GM23338 (cell line): ENCODE results near the gene THBS2. TPM values are rescaled to one million over a fixed set of nuclear protein-coding genes. Genes with fewer than 3 reads are reported as not detected.

ENCODE experiments used
- ATAC-seq: fragments of 200-7000 bp; cut with Tn5 transposase; 3 replicates; pipeline ENCODE4 v1.9.1; 2020
- DNase-seq: peaks from one replicate; pipeline ENCODE4 v3.0.0-alpha.2; 2015; ENCODE audit warnings: low spot score
- H2AFZ ChIP-seq: fragments of 200-600 bp; sonication (generic); 2 replicates; pipeline ENCODE4 v1.8.0; 2016; ENCODE audit warnings: antibody characterized with exemption, mild to moderate bottlenecking, moderate library complexity
- H3F3A ChIP-seq: fragments of 200-600 bp; sonication (generic); replicated peaks from 2 replicates; pipeline ENCODE4 v1.8.0; 2017; ENCODE audit warnings: antibody characterized with exemption, mixed run types, low read depth
- H3K27ac ChIP-seq: fragments of 200-600 bp; sonication (generic); 2 replicates; pipeline ENCODE4 v1.6.1; 2016; ENCODE audit warnings: low read depth
- H3K27me3 ChIP-seq: fragments of 200-600 bp; sonication (generic); 2 replicates; pipeline ENCODE4 v1.8.0; 2016; ENCODE audit warnings: mild to moderate bottlenecking, mixed run types, moderate library complexity; ENCODE audit not compliant: insufficient read depth
- H3K36me3 ChIP-seq: fragments of 200-600 bp; sonication (generic); 2 replicates; pipeline ENCODE4 v1.8.0; 2016; ENCODE audit warnings: mild to moderate bottlenecking; ENCODE audit not compliant: insufficient read depth
- H3K4me1 ChIP-seq: fragments of 200-600 bp; sonication (generic); 2 replicates; pipeline ENCODE4 v1.8.0; 2016; ENCODE audit warnings: mild to moderate bottlenecking, moderate library complexity; ENCODE audit not compliant: insufficient read depth
- H3K4me2 ChIP-seq: fragments of 200-600 bp; sonication (generic); 2 replicates; pipeline ENCODE4 v1.7.1; 2017; ENCODE audit warnings: mixed run types
- H3K4me3 ChIP-seq: fragments of 200-600 bp; sonication (generic); 2 replicates; pipeline ENCODE4 v1.6.1; 2016; ENCODE audit warnings: mixed run types
- H3K79me2 ChIP-seq: fragments of 200-600 bp; sonication (generic); replicated peaks from 2 replicates; pipeline ENCODE4 v1.8.0; 2017; ENCODE audit warnings: mild to moderate bottlenecking; ENCODE audit not compliant: insufficient read depth
- H3K9me2 ChIP-seq: fragments of 200-600 bp; sonication (generic); 2 replicates; pipeline ENCODE4 v1.8.0; 2017; ENCODE audit not compliant: insufficient read depth
- H4K20me1 ChIP-seq: fragments of 200-600 bp; sonication (generic); replicated peaks from 2 replicates; pipeline ENCODE4 v1.8.0; 2017; ENCODE audit warnings: mild to moderate bottlenecking; ENCODE audit not compliant: insufficient read depth
- H3K27ac Mint-ChIP-seq: 2 replicates; pipeline ENCODE4 v1.8.0; 2020; ENCODE audit warnings: inconsistent platforms, mild to moderate bottlenecking, moderate library complexity, mixed read lengths
- H3K27me3 Mint-ChIP-seq: 3 replicates; pipeline ENCODE4 v1.8.0; 2022; ENCODE audit warnings: low read depth, mild to moderate bottlenecking, moderate library complexity, mixed read lengths, inconsistent platforms; ENCODE audit not compliant: insufficient read depth, poor library complexity
- H3K36me3 Mint-ChIP-seq: 3 replicates; pipeline ENCODE4 v1.8.0; 2021; ENCODE audit warnings: low read depth, mild to moderate bottlenecking, inconsistent platforms, moderate library complexity, mixed read lengths
- H3K4me1 Mint-ChIP-seq: 3 replicates; pipeline ENCODE4 v1.8.0; 2020; ENCODE audit warnings: mild to moderate bottlenecking, inconsistent platforms, mixed read lengths
- H3K4me3 Mint-ChIP-seq: 3 replicates; pipeline ENCODE4 v1.8.0; 2021; ENCODE audit warnings: moderate library complexity, mild to moderate bottlenecking, inconsistent platforms, mixed read lengths
- H3K9me3 Mint-ChIP-seq: 3 replicates; pipeline ENCODE4 v1.8.0; 2020; ENCODE audit warnings: moderate library complexity, mild to moderate bottlenecking, inconsistent platforms, mixed read lengths
- CREB1 ChIP-seq: fragments of 250-450 bp; sonication (Bioruptor Pico); IDR thresholded peaks from 2 replicates; pipeline ENCODE4 v1.5.0; 2020; ENCODE audit warnings: low read depth, mild to moderate bottlenecking, moderate library complexity
- EZH2 ChIP-seq: fragments of 200-600 bp; sonication (generic); IDR thresholded peaks from one replicate; pipeline ENCODE4 v1.8.0; 2017; ENCODE audit warnings: antibody characterized with exemption, mild to moderate bottlenecking, low read depth; ENCODE audit not compliant: unreplicated experiment
- EZH2phosphoT487 ChIP-seq: fragments of 200-600 bp; sonication (generic); IDR thresholded peaks from one replicate; pipeline ENCODE4 v1.8.1; 2018; ENCODE audit warnings: antibody characterized with exemption; ENCODE audit not compliant: unreplicated experiment
- JUNB ChIP-seq: IDR thresholded peaks from one replicate; pipeline ENCODE4 v1.6.1; 2016; ENCODE audit warnings: antibody characterized with exemption; ENCODE audit not compliant: unreplicated experiment
- POLR2AphosphoS5 ChIP-seq: IDR thresholded peaks from 2 replicates; pipeline ENCODE4 v1.6.1; 2016; ENCODE audit warnings: antibody characterized with exemption, low read depth
- STAT1 ChIP-seq: IDR thresholded peaks from one replicate; pipeline ENCODE4 v1.6.1; 2016; ENCODE audit warnings: antibody characterized with exemption; ENCODE audit not compliant: unreplicated experiment
- ZNF114 ChIP-seq: fragments of 250-450 bp; sonication (Bioruptor Pico); IDR thresholded peaks from 2 replicates; pipeline ENCODE4 v1.5.0; 2020; ENCODE audit warnings: mild to moderate bottlenecking, moderate library complexity
- ZNF331 ChIP-seq: fragments of 250-450 bp; sonication (Bioruptor Pico); IDR thresholded peaks from 2 replicates; pipeline ENCODE4 v1.5.0; 2020; ENCODE audit warnings: low read depth, mild to moderate bottlenecking, moderate library complexity
- polyA plus RNA-seq: library from polyadenylated mRNA; unstranded; fragments of >200 nt; fragmentation: Nextera tagmentation; extraction: Ambion mirVana; gene quantifications from 2 replicates; pipeline ENCODE4 v1.2.1, GENCODE V29; 2016
- total RNA-seq: library from RNA; depleted of rRNA; stranded (reverse); fragments of >200 nt; shearing (Covaris generic); gene quantifications from 2 replicates; pipeline ENCODE4 v1.2.3, GENCODE V29; 2014
- TF ChIP-seq, protein P1 (sequence below): IDR thresholded peaks from 2 replicates; pipeline ENCODE4 v1.6.1; 2016; ENCODE audit warnings: antibody characterized with exemption
- TF ChIP-seq, protein P2 (sequence below), 2 experiments: fragments of 200-600 bp in 1 of 2; sonication (generic) in 1 of 2; conservative IDR thresholded peaks; 2 replicates each; pipeline versions ENCODE4 v1.5.1 to v1.6.1; 2016 to 2017; ENCODE audit warnings: antibody characterized with exemption in 2 of 2, low read depth in 2 of 2, mild to moderate bottlenecking in 2 of 2, moderate library complexity in 1 of 2
- TF ChIP-seq, protein P3 (sequence below): IDR thresholded peaks from one replicate; pipeline ENCODE4 v1.6.1; 2018; ENCODE audit warnings: antibody characterized with exemption; ENCODE audit not compliant: unreplicated experiment

The THBS2 gene
- total and polyA plus RNA-seq, 2 experiments from 2014 or later: 7.9 to 44.7 TPM

DNA sequence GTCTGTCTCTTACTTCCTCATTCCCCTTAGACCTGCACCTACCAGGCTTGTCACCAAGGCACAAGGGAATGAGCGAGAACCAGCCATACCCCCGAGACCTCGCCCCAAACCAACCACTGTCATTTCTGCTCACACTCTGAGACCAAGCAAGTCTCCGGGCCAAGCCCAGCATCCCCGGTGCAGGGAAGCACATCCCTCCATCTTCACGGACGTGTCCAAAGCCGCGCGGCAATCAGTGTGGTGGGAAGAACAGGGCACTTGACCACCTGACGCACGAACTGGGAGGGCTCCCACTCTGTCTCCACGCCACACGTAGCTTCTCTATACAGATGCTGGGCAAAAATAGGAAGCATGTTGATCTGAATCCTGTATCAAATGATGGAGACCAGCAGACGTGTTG, 28.4 kb upstream of the THBS2 start:
- peaks cover 2% of the 10 kb centered on the region for H3K27me3 Mint-ChIP-seq
- Histone ChIP-seq H3K27me3 (no peaks in the 10 kb centered on the region), H3K9me2 (peaks cover 4% of the 10 kb centered on the region; the same call in 1 of the 2 replicates), H3K27ac (no peak overlapping the region), H2AFZ (no peak overlapping the region), H3F3A (no peaks in the 10 kb centered on the region), H3K4me3 (no peak overlapping the region), H3K4me2 (no peak overlapping the region), H3K79me2 (no peaks in the 10 kb centered on the region), H3K36me3 (no peaks in the 10 kb centered on the region), H3K4me1 (no peaks in the 10 kb centered on the region), H4K20me1 (no peaks in the 10 kb centered on the region)
- H3K36me3 Mint-ChIP-seq: no peaks in the 10 kb centered on the region
- DNase-seq (no peak), ATAC-seq (no peak)
- H3K9me3 Mint-ChIP-seq: no peaks in the 10 kb centered on the region
- no peak overlapping the region for H3K4me3 Mint-ChIP-seq
- no peaks in the 10 kb centered on the region for H3K4me1 Mint-ChIP-seq
- TF ChIP-seq CREB1: no peak
- no peak for TF ChIP-seq STAT1
- TF ChIP-seq EZH2: no peak
- TF ChIP-seq, protein P1, sequence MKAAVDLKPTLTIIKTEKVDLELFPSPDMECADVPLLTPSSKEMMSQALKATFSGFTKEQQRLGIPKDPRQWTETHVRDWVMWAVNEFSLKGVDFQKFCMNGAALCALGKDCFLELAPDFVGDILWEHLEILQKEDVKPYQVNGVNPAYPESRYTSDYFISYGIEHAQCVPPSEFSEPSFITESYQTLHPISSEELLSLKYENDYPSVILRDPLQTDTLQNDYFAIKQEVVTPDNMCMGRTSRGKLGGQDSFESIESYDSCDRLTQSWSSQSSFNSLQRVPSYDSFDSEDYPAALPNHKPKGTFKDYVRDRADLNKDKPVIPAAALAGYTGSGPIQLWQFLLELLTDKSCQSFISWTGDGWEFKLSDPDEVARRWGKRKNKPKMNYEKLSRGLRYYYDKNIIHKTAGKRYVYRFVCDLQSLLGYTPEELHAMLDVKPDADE: no peak
- TF ChIP-seq, protein P2, sequence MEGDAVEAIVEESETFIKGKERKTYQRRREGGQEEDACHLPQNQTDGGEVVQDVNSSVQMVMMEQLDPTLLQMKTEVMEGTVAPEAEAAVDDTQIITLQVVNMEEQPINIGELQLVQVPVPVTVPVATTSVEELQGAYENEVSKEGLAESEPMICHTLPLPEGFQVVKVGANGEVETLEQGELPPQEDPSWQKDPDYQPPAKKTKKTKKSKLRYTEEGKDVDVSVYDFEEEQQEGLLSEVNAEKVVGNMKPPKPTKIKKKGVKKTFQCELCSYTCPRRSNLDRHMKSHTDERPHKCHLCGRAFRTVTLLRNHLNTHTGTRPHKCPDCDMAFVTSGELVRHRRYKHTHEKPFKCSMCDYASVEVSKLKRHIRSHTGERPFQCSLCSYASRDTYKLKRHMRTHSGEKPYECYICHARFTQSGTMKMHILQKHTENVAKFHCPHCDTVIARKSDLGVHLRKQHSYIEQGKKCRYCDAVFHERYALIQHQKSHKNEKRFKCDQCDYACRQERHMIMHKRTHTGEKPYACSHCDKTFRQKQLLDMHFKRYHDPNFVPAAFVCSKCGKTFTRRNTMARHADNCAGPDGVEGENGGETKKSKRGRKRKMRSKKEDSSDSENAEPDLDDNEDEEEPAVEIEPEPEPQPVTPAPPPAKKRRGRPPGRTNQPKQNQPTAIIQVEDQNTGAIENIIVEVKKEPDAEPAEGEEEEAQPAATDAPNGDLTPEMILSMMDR (conservative IDR thresholded peaks at IDR 0.05; ENCODE audit: low read depth in 2 of 2): no peak
- TF ChIP-seq, protein P3, sequence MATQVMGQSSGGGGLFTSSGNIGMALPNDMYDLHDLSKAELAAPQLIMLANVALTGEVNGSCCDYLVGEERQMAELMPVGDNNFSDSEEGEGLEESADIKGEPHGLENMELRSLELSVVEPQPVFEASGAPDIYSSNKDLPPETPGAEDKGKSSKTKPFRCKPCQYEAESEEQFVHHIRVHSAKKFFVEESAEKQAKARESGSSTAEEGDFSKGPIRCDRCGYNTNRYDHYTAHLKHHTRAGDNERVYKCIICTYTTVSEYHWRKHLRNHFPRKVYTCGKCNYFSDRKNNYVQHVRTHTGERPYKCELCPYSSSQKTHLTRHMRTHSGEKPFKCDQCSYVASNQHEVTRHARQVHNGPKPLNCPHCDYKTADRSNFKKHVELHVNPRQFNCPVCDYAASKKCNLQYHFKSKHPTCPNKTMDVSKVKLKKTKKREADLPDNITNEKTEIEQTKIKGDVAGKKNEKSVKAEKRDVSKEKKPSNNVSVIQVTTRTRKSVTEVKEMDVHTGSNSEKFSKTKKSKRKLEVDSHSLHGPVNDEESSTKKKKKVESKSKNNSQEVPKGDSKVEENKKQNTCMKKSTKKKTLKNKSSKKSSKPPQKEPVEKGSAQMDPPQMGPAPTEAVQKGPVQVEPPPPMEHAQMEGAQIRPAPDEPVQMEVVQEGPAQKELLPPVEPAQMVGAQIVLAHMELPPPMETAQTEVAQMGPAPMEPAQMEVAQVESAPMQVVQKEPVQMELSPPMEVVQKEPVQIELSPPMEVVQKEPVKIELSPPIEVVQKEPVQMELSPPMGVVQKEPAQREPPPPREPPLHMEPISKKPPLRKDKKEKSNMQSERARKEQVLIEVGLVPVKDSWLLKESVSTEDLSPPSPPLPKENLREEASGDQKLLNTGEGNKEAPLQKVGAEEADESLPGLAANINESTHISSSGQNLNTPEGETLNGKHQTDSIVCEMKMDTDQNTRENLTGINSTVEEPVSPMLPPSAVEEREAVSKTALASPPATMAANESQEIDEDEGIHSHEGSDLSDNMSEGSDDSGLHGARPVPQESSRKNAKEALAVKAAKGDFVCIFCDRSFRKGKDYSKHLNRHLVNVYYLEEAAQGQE: no peak
- no peak for TF ChIP-seq JUNB
- no peak for TF ChIP-seq POLR2AphosphoS5
- TF ChIP-seq ZNF331 (CRISPR knock-in tag): no peak
- no peak for TF ChIP-seq ZNF114
- H3K27ac Mint-ChIP-seq: no peak overlapping the region

DNA sequence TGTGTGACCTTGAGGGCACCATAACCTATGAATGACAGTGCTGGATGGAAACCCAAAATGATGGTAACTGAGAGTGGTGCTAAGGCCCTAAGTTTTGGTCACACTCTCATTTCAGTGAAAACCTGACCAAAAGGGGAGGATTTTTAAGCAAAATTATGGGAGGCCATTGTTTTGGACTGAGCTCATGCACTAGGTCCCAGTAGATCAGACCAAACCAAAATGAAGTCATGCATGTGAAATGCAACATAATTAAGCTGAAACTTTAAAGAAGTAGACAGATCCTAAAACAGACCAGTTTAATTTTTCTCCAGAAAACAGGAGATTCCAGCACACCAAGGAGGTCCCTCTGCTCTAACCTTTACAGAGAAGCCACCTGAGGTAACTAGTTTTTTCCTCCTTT, 24.0 kb upstream of the THBS2 start:
- no peaks in the 10 kb centered on the region for H3K36me3 ChIP-seq
- H3F3A ChIP-seq: no peaks in the 10 kb centered on the region
- Mint-ChIP-seq H3K27me3 (peaks cover 5% of the 10 kb centered on the region), H3K4me3 (no peak overlapping the region), H3K27ac (no peak overlapping the region), H3K36me3 (no peaks in the 10 kb centered on the region), H3K4me1 (no peaks in the 10 kb centered on the region; the same call in 2 of the 3 replicates), H3K9me3 (peaks cover 6% of the 10 kb centered on the region)
- H3K79me2 ChIP-seq: no peaks in the 10 kb centered on the region
- peaks cover 13% of the 10 kb centered on the region; the same call in 1 of the 2 replicates for H3K9me2 ChIP-seq
- DNase-seq: no peak
- H3K4me1 ChIP-seq: no peaks in the 10 kb centered on the region
- no peak for ATAC-seq
- no peak overlapping the region for H2AFZ ChIP-seq
- no peak overlapping the region for H3K4me2 ChIP-seq
- TF ChIP-seq EZH2phosphoT487: no peak
- no peak for TF ChIP-seq EZH2
- no peak for TF ChIP-seq CREB1
- H4K20me1 ChIP-seq: no peaks in the 10 kb centered on the region
- no peak overlapping the region for H3K27ac ChIP-seq
- no peaks in the 10 kb centered on the region for H3K27me3 ChIP-seq
- H3K4me3 ChIP-seq: no peak overlapping the region
